AG10803 (cell line): ENCODE measurements around the gene TPPP.
"Not testable (repeated sequence)": the region's sequence is repeated elsewhere in the genome, so short reads cannot be mapped to it uniquely, and the experiment has no call there.

Experiments used
- DNase-seq: peaks from one replicate; pipeline ENCODE4 v3.0.0; 2010; ENCODE audit warnings: low read depth
- H3K4me3 ChIP-seq: 2 replicates; pipeline ENCODE4 v1.5.1; 2011; ENCODE audit warnings: mild to moderate bottlenecking, low read length, control low read depth
- CTCF ChIP-seq: conservative IDR thresholded peaks from 2 replicates; pipeline ENCODE4 v1.5.1; 2011; ENCODE audit warnings: mild to moderate bottlenecking, low read length, control low read depth, inconsistent platforms

Gene TPPP

DNA sequence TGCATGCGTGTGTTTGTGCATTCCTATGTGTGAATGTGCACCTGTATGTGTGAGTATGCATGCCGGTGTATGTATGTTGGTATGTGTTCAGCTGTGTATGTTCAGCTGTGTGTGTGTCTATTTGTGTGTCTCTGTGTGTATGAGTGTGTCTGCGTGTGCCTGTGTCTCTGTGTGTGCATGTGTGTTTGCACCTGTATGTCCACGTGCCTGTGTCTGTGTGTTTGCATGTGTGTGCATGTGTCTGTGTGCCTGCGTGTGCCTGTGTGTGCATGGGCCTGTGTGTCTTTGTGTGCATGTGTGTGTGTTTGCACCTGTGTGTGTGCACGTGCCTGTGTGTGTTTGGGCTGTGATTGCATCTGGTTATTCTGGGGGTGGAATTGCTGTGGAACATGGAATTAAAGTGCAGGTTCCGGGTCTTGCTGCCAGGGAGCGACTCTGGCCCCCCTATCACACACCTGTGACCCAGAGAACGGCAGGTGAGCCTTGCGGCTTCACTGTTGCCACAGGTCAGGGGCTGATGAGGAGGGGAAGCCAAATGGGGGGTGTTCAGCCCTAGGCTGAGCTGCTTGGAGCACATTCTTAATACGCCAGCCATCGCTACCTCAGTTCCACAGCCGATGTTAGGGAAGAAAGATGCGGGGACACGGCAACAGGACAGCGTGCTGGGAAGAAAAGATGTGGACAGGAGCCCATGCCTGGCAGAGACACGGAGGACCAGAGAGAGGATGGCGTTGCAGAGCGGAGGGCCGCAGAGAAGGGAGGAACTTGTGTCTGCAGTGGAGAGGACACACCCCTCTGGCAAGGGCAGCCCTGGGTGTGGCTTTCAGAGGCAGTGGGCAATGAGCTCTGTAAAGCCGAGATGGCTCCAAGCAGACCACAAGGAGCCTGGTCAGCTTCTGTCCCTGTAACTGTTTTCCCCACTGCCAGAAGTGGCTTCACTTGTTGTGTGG lies 3.9 kb upstream of the TPPP start:
- H3K4me3 ChIP-seq, DNase-seq: not testable (repeated sequence)

DNA sequence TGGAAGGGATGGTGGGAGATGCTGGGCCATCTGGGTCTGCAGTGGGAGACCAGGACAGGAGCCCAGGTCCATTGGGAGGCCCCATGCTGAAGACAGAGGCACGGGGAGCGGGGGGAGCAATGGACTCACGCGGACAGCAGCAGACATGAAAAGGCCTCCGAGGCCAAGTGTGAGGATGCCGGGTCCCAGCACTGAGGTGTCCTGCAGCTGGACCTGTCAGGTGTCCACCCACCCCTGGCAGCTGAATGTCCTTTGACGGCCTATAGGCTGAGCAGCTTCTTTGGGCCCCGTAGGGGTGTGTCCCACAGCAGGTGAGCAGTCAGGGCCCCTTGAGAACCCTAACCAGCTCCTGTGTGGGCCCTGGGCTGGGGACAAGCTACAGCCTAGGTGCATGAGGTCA lies 3.0 kb upstream of the TPPP start:
- DNase-seq, H3K4me3 ChIP-seq: not testable (repeated sequence)

GRCh38 chr5:695475-695874 lies 2.3 kb upstream of the TPPP start:
- H3K4me3 ChIP-seq, DNase-seq: not testable (repeated sequence)

- not testable (repeated sequence) for H3K4me3 ChIP-seq, DNase-seq
Measured at GRCh38 chr5:694042-694431, 885 bp upstream of the TPPP start.

- H3K4me3 ChIP-seq, DNase-seq: not testable (repeated sequence)
Measured at GRCh38 chr5:692529-693041, 567 bp downstream of the TPPP start.

GRCh38 chr5:691817-692528 lies 1.2 kb downstream of the TPPP start:
- TF ChIP-seq CTCF: no peak
- no peak overlapping the region for H3K4me3 ChIP-seq

DNA sequence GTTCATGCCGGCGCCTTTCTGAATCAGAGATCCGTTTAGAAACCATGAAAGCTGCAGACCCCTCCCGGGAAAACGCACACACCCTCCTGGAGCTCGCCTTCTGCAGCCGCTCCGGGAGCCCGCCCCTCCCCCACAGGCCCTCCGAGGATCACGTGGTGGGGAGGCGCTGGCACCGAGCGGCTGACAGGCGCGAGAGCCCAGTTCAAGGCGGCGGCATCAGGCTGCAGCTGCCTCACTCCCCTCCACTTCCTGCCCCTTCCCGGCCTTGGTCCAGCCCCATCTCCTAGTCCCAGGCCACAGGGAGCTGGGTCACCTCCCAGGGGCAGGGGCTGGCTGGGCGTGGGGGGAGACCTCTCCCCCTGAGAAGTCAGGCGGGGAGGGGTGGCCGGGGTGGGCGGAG lies 2.1 kb downstream of the TPPP start:
- DNase-seq: not testable (repeated sequence)

More at GRCh38 chr5:691817-692528, 1.2 kb downstream of the TPPP start:
- no peak for DNase-seq

GRCh38 chr5:690293-690692 lies 2.9 kb downstream of the TPPP start:
- H3K4me3 ChIP-seq, DNase-seq: not testable (repeated sequence)

More for the DNA sequence above, 2.1 kb downstream of the TPPP start:
- H3K4me3 ChIP-seq: not testable (repeated sequence)

- H3K4me3 ChIP-seq, DNase-seq: not testable (repeated sequence)
Measured at GRCh38 chr5:688348-689010, 4.7 kb downstream of the TPPP start.

DNA sequence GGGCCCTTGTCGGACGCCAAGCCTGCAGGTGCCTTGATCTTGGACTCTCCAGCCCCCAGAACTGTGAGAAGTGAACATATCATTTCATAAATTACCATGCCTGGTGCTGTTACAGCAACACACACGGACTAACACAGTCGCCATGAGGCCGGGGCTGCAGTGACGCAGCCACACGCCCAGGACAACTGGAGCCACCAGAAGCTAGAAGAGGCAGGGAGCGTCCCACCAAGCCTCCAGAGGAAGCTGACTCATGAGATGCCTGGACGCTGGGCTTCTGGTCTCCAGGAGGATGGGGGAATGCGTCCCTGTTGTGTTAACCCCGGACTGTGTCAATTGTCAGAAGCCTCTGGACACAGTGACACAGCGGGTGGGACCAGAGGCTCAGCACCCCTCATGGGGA lies 6.2 kb downstream of the TPPP start:
- H3K4me3 ChIP-seq, DNase-seq: not testable (repeated sequence)

DNA sequence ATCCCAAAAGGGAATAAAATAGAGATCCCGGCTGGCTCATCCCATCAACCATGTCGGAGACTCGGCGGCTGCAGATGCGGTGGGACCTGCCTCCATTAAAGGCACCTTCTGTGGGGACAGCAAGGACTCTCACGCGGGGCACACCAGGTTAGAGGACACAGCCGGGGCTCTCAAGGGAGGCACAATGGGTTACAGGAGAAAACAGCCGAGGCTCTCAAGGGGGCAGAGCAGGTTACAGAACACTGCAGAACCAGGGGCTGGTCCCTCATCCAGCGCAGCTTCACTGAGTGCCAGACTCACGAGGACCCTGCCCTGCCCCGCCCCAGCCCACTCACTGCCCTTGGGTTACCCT lies 7.0 kb downstream of the TPPP start:
- DNase-seq: not testable (repeated sequence)

DNA sequence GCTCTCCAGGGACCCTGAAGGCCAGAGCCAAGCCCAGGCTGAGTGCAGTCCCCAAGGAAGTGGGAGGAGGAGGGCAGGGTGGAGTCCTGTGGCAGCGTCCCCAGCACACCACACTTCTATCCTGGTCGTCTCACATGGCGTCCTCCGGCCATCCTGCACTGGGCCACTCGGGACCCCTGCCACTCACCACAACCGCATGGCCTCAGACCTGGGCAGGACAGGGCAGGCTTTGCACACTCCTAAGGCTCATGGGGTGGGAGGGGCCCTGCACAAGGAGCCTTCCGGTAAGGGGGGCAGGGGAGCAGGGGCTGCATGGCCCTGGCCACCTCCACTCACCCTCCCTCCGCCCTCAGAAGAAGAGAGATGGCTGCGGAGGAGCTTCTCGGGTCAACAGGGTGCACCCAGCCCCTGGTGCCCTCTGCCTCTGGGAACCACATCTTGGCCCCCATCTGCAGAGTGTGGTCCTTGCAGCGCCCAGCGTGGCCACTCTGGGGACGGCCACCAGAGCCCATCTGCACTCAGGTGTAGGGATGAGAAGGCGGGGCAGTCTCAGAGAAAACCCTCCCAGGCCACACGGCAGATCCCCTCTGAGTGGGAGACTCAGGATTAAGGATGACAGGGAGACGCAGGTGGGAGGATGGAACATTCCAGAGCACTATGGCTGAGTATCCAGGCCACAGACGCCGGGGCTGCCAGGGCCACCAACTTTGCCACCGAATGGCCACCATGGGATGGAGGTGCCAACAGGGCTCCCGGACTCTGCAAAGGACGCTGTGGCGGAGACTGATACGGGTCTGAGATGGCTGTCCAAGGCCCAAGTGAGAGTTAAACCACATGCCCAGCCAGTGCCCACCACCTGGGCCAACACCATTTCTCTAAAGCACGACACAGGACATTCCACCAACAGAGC lies 7.6 kb downstream of the TPPP start:
- DNase-seq: no peak

More for the DNA sequence above, 7.0 kb downstream of the TPPP start:
- not testable (repeated sequence) for H3K4me3 ChIP-seq

More for the DNA sequence above, 7.6 kb downstream of the TPPP start:
- H3K4me3 ChIP-seq: no peak overlapping the region
- TF ChIP-seq CTCF: no peak
